ENCODE results near the gene FGGY.
"Not testable (repeated sequence)": the region's sequence is repeated elsewhere in the genome, so short reads cannot be mapped to it uniquely, and the experiment has no call there.

FGGY gene

DNA sequence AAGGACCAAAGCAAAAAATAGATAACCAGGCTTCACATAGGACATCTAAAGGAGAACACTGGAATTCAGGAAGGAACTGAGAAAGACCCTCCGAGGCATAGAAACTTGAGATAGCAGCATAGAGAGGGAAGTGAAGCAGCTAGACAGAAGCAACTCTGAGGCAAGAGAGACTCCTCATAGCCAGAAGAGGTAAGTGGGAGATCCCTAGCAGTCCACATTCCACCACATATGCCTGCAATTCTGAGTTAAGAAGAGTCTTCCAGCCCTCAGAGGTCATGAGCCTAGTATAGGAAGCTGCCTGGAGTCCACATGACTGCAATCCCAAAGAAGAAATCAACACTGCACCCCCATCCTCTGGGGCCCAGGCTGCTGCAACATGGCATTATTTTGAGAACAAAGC lies 13.9 kb upstream of the FGGY start:
- DNase-seq (ENCODE audit: low read depth), result no peak

DNA sequence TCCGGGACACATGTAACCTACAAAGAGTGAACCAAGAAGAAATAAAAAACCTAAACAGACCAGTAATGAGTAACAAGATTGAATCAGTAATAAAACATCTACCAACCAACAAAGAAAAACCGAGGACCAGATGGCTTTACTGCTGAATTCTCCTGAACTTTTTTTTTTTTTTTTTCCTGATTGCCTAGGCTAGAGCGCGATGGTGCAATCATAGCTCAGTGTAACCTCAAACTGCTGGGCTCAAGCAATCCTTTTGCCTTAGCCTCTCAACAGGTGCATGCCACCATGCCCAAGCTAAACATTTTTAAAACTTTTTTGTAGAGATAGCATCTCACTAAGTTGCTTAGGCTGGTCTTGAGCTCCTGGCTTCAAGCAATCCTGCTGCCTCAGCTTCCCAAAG lies 11.2 kb upstream of the FGGY start:
- no peak overlapping the region for H3K4me3 ChIP-seq (ENCODE audit: low read depth, low read length)
- DNase-seq (ENCODE audit: low read depth), result no peak

More for the DNA sequence above, 13.9 kb upstream of the FGGY start:
- no peak overlapping the region for H3K4me3 ChIP-seq (ENCODE audit: low read depth, low read length)

DNA sequence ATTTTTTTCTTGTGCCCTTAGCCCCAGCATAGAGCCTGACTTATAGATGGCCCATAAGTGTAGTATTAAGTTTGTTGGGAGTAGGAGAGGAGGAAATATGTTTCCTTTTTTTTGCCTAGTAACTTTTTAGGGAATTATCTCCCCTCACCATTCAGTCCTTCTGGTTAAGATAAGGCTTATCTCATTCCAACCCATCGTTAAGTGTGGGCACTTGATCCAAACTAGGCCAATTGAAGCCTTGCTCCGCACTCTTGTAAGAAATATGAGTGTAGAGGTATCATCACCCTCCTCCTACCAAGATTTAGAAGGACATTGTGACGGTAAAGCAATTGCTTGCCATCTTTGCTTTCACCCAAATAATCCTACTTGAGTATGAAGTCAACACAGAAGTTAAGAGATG lies 8.8 kb upstream of the FGGY start:
- H3K4me3 ChIP-seq (ENCODE audit: low read depth, low read length), result no peak overlapping the region
- no peak for DNase-seq (ENCODE audit: low read depth)

DNA sequence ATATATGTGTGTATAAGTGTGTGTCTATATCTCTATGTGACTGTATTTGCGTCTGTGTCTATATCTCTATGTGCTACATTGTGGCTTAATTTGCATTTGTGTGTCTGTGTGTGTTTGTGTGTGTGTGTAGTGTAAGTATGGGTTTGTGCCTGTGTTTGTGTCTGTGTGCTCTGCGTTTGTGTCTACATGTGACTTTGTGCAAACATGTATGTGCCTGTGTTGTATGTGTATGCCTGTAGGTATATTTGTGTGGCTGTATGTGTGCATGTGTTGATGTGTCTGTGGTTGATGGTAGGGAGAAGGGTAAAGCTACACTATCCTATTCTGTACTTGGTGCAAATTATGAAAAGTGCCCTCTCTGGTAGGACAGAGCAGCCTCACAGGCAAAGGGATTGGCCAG lies 7.3 kb upstream of the FGGY start:
- H3K4me3 ChIP-seq (ENCODE audit: low read depth, low read length), result no peak overlapping the region
- DNase-seq (ENCODE audit: low read depth), result no peak

DNA sequence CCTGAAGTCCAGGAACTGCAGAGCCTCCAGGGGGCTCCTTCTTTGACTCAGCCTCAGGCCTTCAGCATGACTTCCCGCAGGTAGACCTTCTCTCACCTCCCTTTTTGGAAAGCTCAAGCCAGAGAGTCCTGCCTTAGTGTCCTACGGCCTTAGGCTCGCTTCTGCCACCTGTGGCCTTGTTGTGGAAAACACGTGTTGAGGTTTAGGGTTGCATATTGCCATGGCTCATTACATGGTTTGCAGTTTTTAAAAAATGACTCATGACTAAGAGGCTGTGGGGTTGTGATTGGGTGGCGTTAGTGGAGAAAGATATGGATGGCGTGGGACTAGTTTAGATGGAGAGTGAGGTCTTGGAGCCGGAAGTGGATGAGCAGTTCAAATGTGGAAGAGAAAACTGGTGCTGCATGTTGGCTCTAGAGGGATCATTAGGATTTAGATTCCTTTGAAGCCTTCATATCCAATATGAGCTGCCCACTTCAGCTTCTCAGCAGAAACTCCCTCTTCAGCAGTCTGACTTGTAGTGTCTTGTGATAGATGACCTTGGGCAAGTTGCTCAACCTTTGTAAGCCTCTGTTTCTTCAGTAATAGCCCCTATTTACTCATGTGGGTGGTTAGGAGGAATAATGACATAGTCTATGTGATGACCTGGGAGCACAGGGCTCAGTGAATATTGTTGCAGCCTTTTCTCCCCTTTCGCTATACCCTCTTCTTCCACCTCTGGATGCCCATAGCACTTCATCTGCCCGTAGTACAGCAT lies 6.5 kb upstream of the FGGY start:
- H3K4me3 ChIP-seq (ENCODE audit: low read depth, low read length), result no peak overlapping the region
- DNase-seq (ENCODE audit: low read depth), result no peak

DNA sequence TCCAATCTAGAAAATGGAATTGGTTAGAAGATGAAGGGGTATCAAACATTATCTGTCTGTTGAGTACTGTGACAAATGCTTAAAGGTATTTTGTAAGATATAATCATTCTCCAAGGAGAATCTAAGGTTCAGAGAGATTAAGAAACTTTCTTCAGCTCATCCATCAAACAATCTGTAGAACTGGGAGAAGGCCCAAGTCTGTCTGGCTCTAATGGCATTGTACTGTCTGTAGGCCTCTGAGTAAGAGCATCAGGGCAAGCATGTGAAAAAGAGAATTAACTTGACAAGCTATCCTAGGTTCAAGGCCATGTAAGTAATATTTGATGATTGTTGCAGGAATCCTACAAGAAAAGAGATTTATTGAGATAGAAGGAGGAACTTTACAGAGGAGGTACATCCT lies 5.3 kb upstream of the FGGY start:
- H3K4me3 ChIP-seq (ENCODE audit: low read depth, low read length), result no peak overlapping the region
- no peak for DNase-seq (ENCODE audit: low read depth)

DNA sequence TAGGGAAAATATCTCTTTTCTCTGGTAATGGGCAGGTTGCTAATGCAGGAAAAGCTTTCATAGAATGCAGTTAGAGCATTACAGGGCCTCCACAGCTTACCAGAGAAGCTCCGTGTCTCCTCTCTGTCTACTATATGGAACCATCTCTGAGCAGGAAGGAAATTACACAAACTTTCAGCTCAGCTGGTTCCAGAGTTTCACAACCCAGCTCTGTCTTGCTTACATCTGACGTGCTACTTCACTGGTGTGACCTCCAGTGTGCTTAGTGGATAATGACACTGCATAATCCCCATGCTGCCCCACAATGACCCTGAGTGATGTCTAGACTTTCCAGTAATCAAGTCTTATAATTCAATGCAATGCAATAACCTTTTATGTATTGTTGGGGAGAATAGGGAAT lies 4.3 kb upstream of the FGGY start:
- H3K4me3 ChIP-seq (ENCODE audit: low read depth, low read length), result no peak overlapping the region
- DNase-seq (ENCODE audit: low read depth), result peak; percentile 73

DNA sequence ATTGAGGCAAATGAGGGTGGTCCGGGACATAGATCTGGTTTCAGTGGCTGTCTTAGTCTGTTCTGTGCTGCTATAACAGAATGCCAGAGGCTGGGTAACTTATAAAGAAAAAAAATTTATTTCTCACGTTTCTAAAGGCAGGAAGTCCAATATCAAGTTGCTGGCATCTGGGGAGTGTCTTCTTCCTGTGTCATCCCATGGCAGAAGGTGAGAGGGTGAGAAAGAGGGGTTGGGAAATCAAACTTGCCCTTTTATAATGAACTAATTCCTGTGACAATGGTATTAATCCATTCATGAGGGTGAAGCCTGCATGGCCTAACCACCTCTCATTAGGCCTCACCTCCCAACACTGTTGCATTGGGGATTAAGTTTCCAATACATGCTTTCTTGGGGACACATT lies 3.7 kb upstream of the FGGY start:
- no peak for DNase-seq (ENCODE audit: low read depth)
- no peak overlapping the region for H3K4me3 ChIP-seq (ENCODE audit: low read depth, low read length)

DNA sequence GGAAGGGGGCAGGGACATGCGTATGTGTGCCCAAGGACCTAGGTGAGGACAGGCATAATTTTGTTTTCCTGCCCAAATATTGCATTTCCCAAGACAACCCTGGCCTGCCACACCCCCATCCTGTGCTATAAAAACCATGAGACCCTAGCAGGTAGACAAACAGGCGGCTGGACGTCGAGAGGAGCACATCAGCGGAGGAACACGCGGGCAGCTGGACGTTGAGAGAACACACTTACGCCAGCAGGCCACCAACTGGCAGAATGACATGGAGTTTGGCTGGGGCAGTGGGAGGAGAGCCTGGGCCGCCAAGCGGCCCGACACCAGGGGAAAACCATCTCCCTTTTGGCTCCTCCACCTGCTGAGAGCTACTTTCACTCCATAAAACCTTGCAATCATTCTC lies 3.0 kb upstream of the FGGY start:
- H3K4me3 ChIP-seq (ENCODE audit: low read depth, low read length), result no peak overlapping the region
- no peak for DNase-seq (ENCODE audit: low read depth)

DNA sequence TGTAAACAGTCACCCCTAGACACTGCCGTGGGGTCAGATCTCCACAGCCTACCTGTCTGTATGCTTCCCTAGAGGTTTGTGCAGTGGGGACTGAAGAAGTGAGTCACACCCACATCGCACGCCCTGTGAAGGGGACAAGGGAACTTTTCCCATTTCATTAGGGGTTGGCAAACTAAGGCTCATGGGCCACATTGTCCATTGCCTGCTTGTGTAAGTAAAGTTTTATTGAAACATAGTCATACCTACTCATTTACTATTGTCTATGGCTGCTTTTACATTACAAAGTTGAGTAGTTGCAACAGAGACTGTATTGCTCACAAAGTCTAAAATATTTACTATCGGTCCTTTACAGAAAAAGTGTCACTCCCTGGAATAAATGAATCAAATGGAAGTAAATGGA lies 2.5 kb upstream of the FGGY start:
- no peak overlapping the region for H3K4me3 ChIP-seq (ENCODE audit: low read depth, low read length)
- no peak for DNase-seq (ENCODE audit: low read depth)

DNA sequence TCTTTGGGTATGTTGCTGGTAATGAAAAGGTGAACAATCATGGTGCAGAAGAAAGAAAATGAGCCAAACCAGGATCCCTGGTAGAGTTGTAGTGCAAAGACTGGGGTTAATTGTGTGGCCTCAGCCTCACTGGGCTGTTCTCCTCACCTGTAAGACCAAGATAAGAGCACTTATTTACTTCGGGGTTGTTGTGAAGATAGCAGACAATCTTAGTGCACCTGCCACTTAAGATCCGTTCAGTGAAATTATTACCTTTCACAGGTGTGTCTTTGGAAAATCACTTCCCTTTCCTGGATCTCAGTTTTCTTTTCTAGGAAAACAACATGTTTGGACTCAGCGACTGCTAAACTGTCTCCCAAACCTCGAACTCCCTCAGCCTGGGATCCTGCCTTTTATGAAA lies 1.3 kb upstream of the FGGY start:
- peak overlapping the region; percentile 68 for H3K4me3 ChIP-seq (ENCODE audit: low read depth, low read length)

DNA sequence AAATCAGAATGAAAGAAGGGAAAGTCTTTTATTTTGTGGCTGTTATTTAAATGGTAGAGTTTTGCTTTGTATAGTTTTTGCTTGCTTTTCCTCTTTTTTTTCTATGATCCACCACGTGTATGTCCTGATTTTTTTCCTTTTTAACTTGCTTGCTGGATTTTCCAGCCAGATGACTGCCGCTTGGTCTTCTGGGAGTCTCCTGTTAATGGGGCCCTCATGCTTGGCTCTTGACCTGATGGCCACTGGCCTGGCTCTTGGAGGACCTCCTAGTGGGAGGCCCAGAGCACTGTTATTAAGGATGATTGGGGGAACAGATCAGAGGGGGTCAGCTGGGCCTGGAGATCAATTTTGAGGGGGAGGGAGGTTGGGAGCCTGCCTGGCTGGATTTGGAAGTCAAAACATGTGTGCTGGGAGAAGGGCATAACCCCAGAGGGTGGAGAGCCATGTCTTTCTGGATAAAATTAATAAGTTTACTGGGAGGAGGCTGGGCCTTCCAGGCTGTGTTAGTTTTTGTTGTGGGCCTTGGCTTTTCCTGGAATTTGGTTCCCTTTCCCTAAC lies 1.2 kb downstream of the FGGY start:
- no peak overlapping the region for H3K4me3 ChIP-seq (ENCODE audit: low read depth, low read length)
- DNase-seq (ENCODE audit: low read depth), result no peak

More for the DNA sequence above, 1.3 kb upstream of the FGGY start:
- no peak for DNase-seq (ENCODE audit: low read depth)

DNA sequence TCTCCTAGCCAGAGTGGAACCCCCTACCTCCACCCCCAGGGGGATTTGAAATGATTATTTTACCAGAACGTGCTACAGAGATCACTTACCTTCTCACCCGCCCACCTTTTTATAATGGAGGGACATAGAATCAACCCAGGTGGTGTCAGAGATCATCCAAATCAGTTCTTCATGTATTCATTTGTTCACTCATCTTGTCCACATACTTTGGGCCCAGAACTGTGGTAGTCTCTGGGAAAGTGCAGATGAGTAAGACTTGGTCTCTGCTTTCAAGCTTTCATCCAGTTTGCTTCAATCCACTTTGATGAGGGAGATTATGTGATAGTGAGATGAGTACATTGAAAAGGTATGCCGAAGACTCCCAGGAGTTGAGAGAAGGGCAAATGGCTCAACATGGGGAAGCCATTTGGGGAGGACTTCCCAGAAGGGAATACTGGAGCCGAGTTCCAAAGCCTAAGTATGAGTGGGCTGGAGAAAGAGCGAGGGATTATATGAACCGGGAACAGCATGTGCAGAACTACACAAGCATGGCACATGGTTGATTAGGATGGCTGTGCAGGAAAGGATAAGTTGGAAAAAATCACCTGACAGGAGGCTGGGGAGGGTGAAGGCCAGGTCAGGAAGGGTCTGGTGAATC lies 1.9 kb downstream of the FGGY start:
- H3K4me3 ChIP-seq (ENCODE audit: low read depth, low read length), result no peak overlapping the region

DNA sequence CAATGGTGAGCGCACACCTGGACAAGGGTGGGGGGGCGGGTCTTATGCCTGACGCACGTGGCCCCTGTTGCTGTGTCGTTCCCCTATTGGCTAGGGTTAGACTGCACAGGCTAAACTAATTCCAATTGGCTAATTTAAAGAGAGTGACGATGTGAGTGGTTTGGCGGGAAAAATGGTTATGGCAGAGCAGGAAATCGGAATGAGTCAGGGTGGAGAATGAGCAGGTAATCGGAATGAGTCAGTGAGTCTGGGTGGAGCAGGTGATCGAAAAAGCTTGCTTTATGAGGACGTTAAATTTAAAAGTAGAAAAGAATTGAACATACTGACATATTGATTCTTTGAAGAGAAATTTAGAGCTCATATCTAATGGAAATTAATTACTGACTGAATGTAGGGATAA lies 2.8 kb downstream of the FGGY start:
- not testable (repeated sequence) for H3K4me3 ChIP-seq (ENCODE audit: low read depth, low read length); DNase-seq (ENCODE audit: low read depth)

More for the DNA sequence above, 1.9 kb downstream of the FGGY start:
- DNase-seq (ENCODE audit: low read depth), result no peak

DNA sequence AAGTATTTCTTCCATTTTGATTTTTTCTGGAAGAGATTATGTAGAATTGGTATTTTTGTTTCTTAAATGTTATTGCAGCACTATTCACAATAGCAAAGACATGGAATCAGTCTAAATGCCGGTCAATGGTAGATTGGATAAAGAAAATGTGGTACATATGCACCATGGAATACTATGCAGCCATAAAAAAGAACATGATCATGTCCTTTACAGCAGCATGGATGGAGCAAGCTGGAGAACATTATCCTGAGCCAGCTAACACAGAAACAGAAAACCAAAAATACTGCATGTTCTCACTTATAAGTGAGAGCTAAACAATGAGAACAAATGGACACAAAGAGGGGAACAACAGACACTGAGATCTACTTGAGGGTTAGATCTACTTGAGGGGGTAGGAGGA lies 5.4 kb downstream of the FGGY start:
- DNase-seq (ENCODE audit: low read depth), result no peak
- no peak overlapping the region for H3K4me3 ChIP-seq (ENCODE audit: low read depth, low read length)

DNA sequence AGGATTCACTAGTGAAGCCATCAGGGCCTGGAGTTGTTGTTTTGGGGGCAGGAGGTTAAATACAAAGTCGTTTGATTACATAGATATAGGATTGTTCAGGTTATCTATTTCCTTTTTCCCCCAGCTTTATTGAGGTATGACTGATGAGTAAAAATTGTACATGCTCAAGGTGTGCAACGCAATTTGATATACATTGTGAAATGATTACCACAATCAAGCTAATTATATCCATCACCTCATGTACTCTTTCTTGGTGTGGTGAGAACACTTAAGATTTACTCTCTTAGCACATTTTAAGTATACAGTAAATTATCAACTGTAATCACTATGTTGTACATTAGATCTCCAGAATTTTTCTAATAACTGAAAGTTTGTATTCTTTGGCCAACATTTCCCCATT lies 6.0 kb downstream of the FGGY start:
- no peak for DNase-seq (ENCODE audit: low read depth)
- no peak overlapping the region for H3K4me3 ChIP-seq (ENCODE audit: low read depth, low read length)

DNA sequence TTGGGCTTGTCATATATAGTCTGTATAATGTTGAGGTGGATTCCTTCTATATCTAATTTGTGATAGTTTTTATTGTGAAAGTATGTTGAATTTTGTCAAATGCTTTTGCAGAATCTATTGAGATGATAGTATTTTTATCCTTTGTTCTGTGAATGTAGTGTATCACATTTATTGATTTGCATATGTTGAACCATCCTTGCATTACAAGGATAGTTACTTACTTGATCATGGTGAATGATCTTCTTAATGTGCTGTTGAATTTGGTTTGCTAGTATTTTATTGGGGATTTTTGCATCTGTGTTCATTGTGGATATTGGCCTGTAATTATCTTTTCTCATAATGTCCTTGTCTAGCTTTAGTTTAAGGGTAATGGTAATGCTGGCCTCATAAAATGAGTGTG lies 8.3 kb downstream of the FGGY start:
- H3K4me3 ChIP-seq (ENCODE audit: low read depth, low read length), result no peak overlapping the region
- DNase-seq (ENCODE audit: low read depth), result no peak

DNA sequence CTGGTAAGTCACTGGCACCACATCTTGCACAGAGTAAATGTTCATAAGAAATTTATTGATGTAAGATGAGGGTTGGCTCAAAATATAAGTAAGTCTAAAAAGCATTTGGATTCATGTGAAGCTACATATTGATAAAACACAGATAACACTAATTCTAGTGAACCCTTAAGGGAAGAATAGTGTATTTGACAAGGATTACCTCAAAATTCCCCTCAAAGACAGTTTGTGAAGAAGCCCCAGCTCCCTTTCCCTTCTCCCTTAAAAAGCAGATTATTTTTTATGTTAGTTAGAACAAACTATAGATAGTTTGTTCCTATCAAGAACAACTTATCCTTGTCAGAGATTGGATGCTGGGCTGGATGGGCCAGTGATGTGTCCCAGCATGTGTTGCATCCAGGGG lies 10.7 kb downstream of the FGGY start:
- no peak overlapping the region for H3K4me3 ChIP-seq (ENCODE audit: low read depth, low read length)
- no peak for DNase-seq (ENCODE audit: low read depth)

DNA sequence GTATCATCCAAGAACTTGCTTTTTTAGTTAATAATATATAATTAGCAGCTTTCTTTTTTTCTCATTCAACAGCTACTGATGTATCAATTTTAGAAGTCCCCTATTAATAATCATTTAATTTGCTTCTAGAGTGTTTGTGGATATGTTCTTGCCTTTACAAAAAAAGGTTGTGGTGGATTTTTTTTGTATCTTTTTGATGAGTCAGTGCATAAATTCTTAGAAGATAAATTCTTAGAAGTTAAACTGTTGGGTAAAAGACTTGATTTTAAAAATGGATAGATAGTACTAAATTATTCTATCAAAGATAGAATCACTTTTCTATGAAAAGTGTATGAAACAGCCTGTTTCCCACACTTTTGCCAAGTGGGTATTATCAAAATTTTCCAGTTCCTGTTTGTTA lies 11.9 kb downstream of the FGGY start:
- H3K4me3 ChIP-seq (ENCODE audit: low read depth, low read length), result no peak overlapping the region
- DNase-seq (ENCODE audit: low read depth), result no peak

DNA sequence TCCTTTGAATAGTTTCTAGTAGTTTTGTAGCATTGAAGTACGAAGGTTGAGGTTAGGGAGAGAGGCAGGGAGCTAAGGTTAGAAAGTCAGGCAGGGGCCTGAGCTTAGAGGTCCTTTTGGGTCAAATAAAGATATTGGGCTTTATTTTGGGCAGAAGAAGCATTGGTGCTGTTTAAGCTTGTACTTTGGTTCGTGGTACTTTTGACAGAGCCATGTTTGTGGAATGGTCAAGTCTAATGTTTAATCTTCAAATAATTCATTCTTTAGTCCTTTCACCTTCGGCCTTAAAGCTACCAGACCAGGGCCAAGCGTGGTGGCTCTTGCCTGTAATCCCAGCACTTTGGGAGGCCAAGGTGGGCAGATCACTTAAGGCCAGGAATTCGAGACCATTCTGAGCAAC lies 12.5 kb downstream of the FGGY start:
- H3K4me3 ChIP-seq (ENCODE audit: low read depth, low read length), result no peak overlapping the region
- DNase-seq (ENCODE audit: low read depth), result no peak
